NCI-H146 treated with DMSO at 0.1 percent for 48 hours (cell line): Measurements from ENCODE around the gene L3MBTL4.

ENCODE experiments used
- DNase-seq: peaks from one replicate; lab custom pipeline; 2025; ENCODE audit not compliant: unreplicated experiment; lab: John Stamatoyannopoulos, UW

L3MBTL4 gene

GRCh38 chr18:5969989-5970403 lies 444.7 kb downstream of the L3MBTL4 start:
- no peak for DNase-seq

GRCh38 chr18:5969355-5969988 lies 445.2 kb downstream of the L3MBTL4 start:
- no peak for DNase-seq

- DNase-seq: no peak
Measured at GRCh38 chr18:5967666-5968065, 447.0 kb downstream of the L3MBTL4 start.

GRCh38 chr18:5967007-5967406 lies 447.7 kb downstream of the L3MBTL4 start:
- no peak for DNase-seq

GRCh38 chr18:5966514-5966913 lies 448.2 kb downstream of the L3MBTL4 start:
- DNase-seq: no peak

GRCh38 chr18:5964996-5965395 lies 449.7 kb downstream of the L3MBTL4 start:
- DNase-seq: no peak

- DNase-seq: no peak
Measured at GRCh38 chr18:5964596-5964995, 450.1 kb downstream of the L3MBTL4 start.

- DNase-seq: no peak
Measured at GRCh38 chr18:5964108-5964507, 450.6 kb downstream of the L3MBTL4 start.

- DNase-seq: no peak
Measured at GRCh38 chr18:5963267-5963666, 451.4 kb downstream of the L3MBTL4 start.

GRCh38 chr18:5962362-5962761 lies 452.3 kb downstream of the L3MBTL4 start:
- no peak for DNase-seq

- DNase-seq: no peak
Measured at GRCh38 chr18:5961828-5962150, 452.9 kb downstream of the L3MBTL4 start.

- no peak for DNase-seq
Measured at GRCh38 chr18:5961097-5961827, 453.4 kb downstream of the L3MBTL4 start.

- no peak for DNase-seq
Measured at GRCh38 chr18:5958822-5959221, 455.9 kb downstream of the L3MBTL4 start.

GRCh38 chr18:5955861-5956260 lies 458.9 kb downstream of the L3MBTL4 start:
- DNase-seq: no peak

- no peak for DNase-seq
Measured at GRCh38 chr18:5951515-5952091, 463.1 kb downstream of the L3MBTL4 start.

- no peak for DNase-seq
Measured at GRCh38 chr18:5948781-5949180, 465.9 kb downstream of the L3MBTL4 start.

- no peak for DNase-seq
Measured at GRCh38 chr18:5948237-5948636, 466.5 kb downstream of the L3MBTL4 start.

GRCh38 chr18:5944448-5944847 lies 470.3 kb downstream of the L3MBTL4 start:
- DNase-seq: no peak

GRCh38 chr18:5943514-5943913 lies 471.2 kb downstream of the L3MBTL4 start:
- DNase-seq: no peak

GRCh38 chr18:5942591-5942990 lies 472.1 kb downstream of the L3MBTL4 start:
- no peak for DNase-seq

GRCh38 chr18:5941890-5942289 lies 472.8 kb downstream of the L3MBTL4 start:
- no peak for DNase-seq

GRCh38 chr18:5939801-5940667 lies 474.7 kb downstream of the L3MBTL4 start:
- no peak for DNase-seq
